Astrocyte of the hippocampus (primary cell): ENCODE results near the gene ADGRG2.

Experiments used
- DNase-seq: peaks from one replicate; pipeline ENCODE4 v3.0.0; 2011; ENCODE audit warnings: low read depth, low spot score

ADGRG2 gene

GRCh38 chrX:19121898-19122640, at the start of gene ADGRG2:
ADGRG2 (minus strand) TSS chrX:19122468; CDS start chrX:19068834, 53,634 bp downstream.
- DNase-seq: peak; percentile 44

DNA sequence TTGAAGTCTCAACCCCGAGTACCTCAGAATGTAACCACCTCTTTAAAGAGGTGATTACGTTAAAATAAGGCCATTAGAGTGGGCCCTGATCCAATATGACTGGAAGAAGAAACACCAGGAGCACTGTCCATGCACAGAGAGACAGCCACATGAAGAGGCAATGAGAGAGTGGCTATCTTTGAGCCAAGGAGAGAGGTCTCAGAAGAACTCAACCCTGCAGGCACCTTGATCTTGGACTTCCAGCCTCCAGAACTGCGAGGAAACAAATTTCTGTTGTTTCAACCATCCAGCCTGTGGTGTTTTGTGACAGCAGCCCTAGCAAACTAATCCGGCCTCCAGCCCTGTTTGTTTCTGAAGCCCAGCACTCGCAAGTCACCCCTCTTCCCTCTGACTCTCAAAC, 46.3 kb upstream of the ADGRG2 start:
- no peak for DNase-seq

DNA sequence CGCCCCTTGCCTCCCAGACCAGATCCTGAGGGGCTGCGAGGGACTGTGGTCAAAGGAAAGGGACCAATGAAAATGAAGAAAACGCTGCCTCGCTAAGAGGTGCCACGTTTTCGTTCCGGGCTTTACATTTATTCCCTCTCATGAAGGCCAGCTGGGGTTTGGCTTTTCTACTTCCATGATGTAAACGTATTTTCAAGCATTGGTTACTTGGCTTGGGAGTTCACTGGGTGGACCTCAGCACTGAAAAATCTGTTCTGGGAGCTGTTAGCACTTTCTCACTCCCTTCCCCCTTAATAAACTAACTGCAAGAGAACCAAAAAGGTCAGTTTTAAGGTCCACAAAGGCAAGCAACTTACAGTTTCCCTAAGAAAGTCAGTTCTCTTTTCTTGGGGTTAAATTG, 40.6 kb upstream of the ADGRG2 start:
- no peak for DNase-seq

- no peak for DNase-seq
Measured at GRCh38 chrX:19156186-19156585, 33.9 kb upstream of the ADGRG2 start.

GRCh38 chrX:19152762-19153161, 30.5 kb upstream of the ADGRG2 start:
- peak; percentile 23 for DNase-seq

DNA sequence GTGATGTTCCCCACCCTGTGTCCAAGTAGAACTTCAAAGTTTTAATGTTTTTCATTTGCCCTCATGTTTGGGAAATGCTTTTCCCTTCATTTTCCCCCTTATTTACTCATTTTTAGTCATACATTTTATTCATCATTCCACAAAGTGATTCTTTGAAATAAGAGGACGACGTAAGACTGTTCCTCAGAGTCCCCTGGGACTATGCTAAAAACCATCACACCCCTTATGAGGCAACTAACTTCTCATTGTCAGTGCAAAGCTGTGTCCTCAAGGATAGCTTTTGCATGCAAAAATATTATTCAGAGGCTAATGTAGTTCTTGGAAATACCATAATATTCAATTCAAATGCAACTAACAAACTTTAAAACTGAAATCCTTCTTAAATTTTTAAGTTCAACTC, 14.8 kb upstream of the ADGRG2 start:
- DNase-seq: no peak

GRCh38 chrX:19133784-19134183, 11.5 kb upstream of the ADGRG2 start:
- no peak for DNase-seq

- DNase-seq: no peak
Measured at GRCh38 chrX:19133231-19133630, 11.0 kb upstream of the ADGRG2 start.

GRCh38 chrX:19130628-19131027, 8.4 kb upstream of the ADGRG2 start:
- DNase-seq: no peak

- DNase-seq: no peak
Measured at GRCh38 chrX:19129694-19130093, 7.4 kb upstream of the ADGRG2 start.

DNA sequence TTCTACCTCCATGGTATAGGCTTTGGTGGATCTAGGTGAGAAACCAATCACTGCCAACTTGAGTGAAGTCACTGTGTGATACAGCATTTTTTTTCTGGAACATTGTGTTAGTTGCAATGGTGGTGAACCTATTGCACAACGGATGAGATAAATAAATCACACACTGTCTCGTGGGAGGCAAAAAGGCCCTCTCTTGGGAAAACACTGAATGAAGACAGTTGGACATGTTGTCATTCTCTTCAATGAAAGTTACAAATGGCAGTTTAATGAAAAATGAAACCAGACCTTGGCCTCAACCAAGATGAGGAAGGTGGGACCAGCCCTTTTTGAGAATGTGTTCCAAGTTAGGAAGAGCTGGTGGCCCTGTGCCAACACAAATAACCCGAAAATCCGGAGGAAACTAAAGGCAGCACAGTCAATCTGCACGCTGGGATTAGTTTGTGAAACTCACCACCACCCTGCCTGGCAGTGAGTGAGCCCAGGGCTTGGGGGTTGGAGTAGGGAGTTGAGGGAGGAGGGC, 5.4 kb upstream of the ADGRG2 start:
- DNase-seq: no peak

- DNase-seq: no peak
Measured at GRCh38 chrX:19122641-19123009, 357 bp upstream of the ADGRG2 start.

DNA sequence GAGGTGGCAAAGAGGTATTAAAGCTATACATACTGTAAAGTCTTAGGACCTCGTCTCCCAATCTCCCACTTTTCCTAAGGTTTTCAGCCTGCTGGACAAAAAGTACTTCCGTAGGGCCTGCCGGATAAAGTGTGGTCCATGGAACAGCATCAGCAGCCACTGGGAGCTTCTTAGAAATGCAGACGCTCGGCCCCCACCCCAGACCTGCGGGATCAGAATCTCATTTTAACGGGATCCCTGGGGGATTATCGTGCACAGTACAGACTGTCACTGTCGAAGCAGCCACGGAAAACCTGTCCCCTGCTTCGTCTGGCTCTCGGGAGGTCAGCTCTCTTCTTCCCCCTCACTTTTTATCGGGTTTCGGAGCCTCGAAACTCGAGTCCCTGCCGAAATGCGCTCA, 802 bp downstream of the ADGRG2 start:
- DNase-seq: no peak

GRCh38 chrX:19110642-19111041, 11.6 kb downstream of the ADGRG2 start:
- DNase-seq: no peak

- no peak for DNase-seq
Measured at GRCh38 chrX:19107035-19107434, 15.2 kb downstream of the ADGRG2 start.

DNA sequence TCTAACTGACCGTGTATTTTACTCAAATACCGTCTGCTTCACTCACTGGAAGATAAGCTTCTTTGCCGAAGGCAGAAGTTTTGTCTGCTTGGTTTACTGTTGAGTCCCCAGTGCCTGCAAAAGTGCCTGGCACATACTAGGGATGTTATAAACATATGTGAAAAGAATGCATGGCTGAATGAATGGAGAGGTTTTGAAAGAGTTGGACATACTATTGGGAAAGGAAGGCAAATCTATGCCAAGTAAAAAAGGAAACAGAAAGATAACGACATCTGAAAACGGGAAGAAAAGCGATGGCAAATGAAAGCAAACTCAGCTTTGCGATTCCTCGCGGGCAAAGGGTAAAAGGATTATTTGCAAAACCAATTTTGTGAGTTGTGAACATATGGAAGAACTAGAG, 21.7 kb downstream of the ADGRG2 start:
- DNase-seq: no peak

DNA sequence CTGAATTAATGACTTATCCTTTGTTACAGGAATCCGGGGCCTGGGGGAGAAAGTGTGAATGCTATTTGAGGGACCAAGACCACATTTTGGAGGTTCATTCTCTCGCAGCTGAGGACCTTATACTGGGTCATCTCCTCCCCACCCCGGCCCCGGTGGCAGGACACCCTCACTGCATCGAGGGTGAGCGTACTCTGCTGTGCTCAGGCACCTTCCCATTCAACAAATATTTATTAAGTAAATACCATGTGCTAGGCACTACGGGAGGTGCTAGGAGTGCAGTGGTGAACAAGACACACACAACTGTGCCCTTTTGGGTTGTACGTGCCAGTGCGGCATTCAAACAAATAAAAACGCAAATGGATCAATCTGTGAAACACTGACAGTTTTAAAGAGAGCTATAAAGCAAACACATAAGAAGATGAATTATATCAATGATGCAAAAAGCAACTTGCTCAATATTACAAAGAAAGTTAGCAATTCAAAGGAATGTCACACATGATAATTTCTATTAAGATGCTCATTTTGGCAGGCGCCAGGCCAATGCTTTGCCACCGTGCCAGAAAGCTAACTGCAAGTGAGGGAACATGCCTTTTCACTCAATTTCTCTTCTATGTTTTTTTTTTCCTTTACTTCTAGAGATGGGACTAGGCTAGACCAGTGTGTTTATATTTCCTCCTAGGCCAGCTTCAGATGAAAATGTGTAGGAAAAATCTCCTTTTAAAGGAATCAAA, 24.6 kb downstream of the ADGRG2 start:
- DNase-seq: no peak

DNA sequence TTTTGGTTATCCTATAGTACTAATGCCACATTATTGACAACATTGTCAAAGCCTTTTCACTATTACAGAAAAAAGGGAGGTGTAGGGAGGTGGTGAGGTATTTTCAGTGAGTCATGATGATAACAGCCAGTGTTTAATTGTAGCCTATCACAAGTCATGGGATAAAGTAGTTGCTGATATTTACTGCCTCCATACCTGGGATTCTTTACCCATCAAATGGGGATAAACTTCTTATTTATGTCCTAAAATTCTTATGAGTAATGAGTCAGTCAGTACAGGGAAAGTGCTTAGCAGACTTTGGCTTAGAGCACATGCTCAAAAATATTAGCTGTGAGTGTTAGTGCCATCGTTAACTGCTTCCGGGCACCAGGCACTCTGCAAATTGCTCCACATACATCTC, 25.7 kb downstream of the ADGRG2 start:
- DNase-seq: no peak

GRCh38 chrX:19094654-19095053, 27.6 kb downstream of the ADGRG2 start:
- no peak for DNase-seq

DNA sequence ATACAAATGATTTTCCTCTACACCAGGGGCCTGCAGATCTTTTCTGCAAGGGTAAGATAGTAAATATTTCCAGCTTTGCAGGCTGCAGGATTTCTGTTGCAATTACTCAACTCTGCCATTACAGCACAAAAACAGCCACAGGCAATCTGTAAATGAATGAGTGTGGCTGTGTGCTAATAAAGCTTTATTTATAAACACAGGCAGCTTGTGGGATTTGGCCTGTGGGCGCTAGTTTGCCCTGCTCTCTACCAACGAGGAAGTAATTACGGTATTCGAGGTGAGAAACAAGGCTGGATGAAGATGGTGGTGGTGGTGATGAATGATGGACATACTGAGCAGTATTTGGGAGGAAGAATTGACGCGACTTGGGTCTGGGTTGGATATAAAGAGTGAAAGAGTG, 30.7 kb downstream of the ADGRG2 start:
- DNase-seq: no peak

- DNase-seq: no peak
Measured at GRCh38 chrX:19089555-19090040, 32.7 kb downstream of the ADGRG2 start.

GRCh38 chrX:19086102-19086772, 36.0 kb downstream of the ADGRG2 start:
- DNase-seq: no peak
